ENCODE results near the gene DDHD1.

Gene DDHD1

GRCh38 chr14:53022593-53022992, 130.5 kb downstream of the DDHD1 start:
- H3K4me3 ChIP-seq (ENCODE audit: insufficient read depth, low read depth, low read length, poor library complexity, severe bottlenecking), result no peak overlapping the region
- no peaks in the 10 kb centered on the region for H3K27me3 ChIP-seq (replicated peaks; ENCODE audit: control insufficient read depth, insufficient read depth, low read length, poor library complexity, severe bottlenecking)
- H3K27ac ChIP-seq (ENCODE audit: insufficient read depth, low read length, poor library complexity, severe bottlenecking), result no peak overlapping the region
- no peaks in the 10 kb centered on the region for H3K9me3 ChIP-seq (ENCODE audit: control insufficient read depth, low read length)
- no peaks in the 10 kb centered on the region for H3K4me1 ChIP-seq (ENCODE audit: control insufficient read depth, insufficient read depth, low read length, poor library complexity, severe bottlenecking)
- DNase-seq, result no peak
- H3K36me3 ChIP-seq (ENCODE audit: control insufficient read depth, insufficient read depth, low read length), result no peaks in the 10 kb centered on the region

GRCh38 chr14:53020193-53020932, 132.8 kb downstream of the DDHD1 start:
- Histone ChIP-seq H3K9me3 (ENCODE audit: control insufficient read depth, low read length) (no peaks in the 10 kb centered on the region), H3K36me3 (ENCODE audit: control insufficient read depth, insufficient read depth, low read length) (no peaks in the 10 kb centered on the region), H3K4me3 (ENCODE audit: insufficient read depth, low read depth, low read length, poor library complexity, severe bottlenecking) (no peak overlapping the region), H3K27me3 (replicated peaks; ENCODE audit: control insufficient read depth, insufficient read depth, low read length, poor library complexity, severe bottlenecking) (no peaks in the 10 kb centered on the region), H3K27ac (ENCODE audit: insufficient read depth, low read length, poor library complexity, severe bottlenecking) (no peak overlapping the region), H3K4me1 (ENCODE audit: control insufficient read depth, insufficient read depth, low read length, poor library complexity, severe bottlenecking) (no peaks in the 10 kb centered on the region)
- DNase-seq, result no peak

GRCh38 chr14:53019406-53019805, 133.7 kb downstream of the DDHD1 start:
- no peak for DNase-seq
- Histone ChIP-seq H3K4me1 (ENCODE audit: control insufficient read depth, insufficient read depth, low read length, poor library complexity, severe bottlenecking) (no peaks in the 10 kb centered on the region), H3K9me3 (ENCODE audit: control insufficient read depth, low read length) (no peaks in the 10 kb centered on the region), H3K27ac (ENCODE audit: insufficient read depth, low read length, poor library complexity, severe bottlenecking) (no peak overlapping the region), H3K27me3 (replicated peaks; ENCODE audit: control insufficient read depth, insufficient read depth, low read length, poor library complexity, severe bottlenecking) (no peaks in the 10 kb centered on the region), H3K4me3 (ENCODE audit: insufficient read depth, low read depth, low read length, poor library complexity, severe bottlenecking) (no peak overlapping the region), H3K36me3 (ENCODE audit: control insufficient read depth, insufficient read depth, low read length) (no peaks in the 10 kb centered on the region)

GRCh38 chr14:53017837-53018236, 135.3 kb downstream of the DDHD1 start:
- DNase-seq, result no peak

GRCh38 chr14:53016919-53017318, 136.2 kb downstream of the DDHD1 start:
- Histone ChIP-seq H3K27me3 (replicated peaks; ENCODE audit: control insufficient read depth, insufficient read depth, low read length, poor library complexity, severe bottlenecking) (no peaks in the 10 kb centered on the region), H3K4me1 (ENCODE audit: control insufficient read depth, insufficient read depth, low read length, poor library complexity, severe bottlenecking) (no peaks in the 10 kb centered on the region), H3K4me3 (ENCODE audit: insufficient read depth, low read depth, low read length, poor library complexity, severe bottlenecking) (no peak overlapping the region), H3K36me3 (ENCODE audit: control insufficient read depth, insufficient read depth, low read length) (no peaks in the 10 kb centered on the region), H3K27ac (ENCODE audit: insufficient read depth, low read length, poor library complexity, severe bottlenecking) (no peak overlapping the region), H3K9me3 (ENCODE audit: control insufficient read depth, low read length) (no peaks in the 10 kb centered on the region)
- no peak for DNase-seq

More at GRCh38 chr14:53017837-53018236, 135.3 kb downstream of the DDHD1 start:
- no peaks in the 10 kb centered on the region for H3K27me3 ChIP-seq (replicated peaks; ENCODE audit: control insufficient read depth, insufficient read depth, low read length, poor library complexity, severe bottlenecking)
- no peaks in the 10 kb centered on the region for H3K36me3 ChIP-seq (ENCODE audit: control insufficient read depth, insufficient read depth, low read length)
- H3K27ac ChIP-seq (ENCODE audit: insufficient read depth, low read length, poor library complexity, severe bottlenecking), result no peak overlapping the region
- no peak overlapping the region for H3K4me3 ChIP-seq (ENCODE audit: insufficient read depth, low read depth, low read length, poor library complexity, severe bottlenecking)
- H3K4me1 ChIP-seq (ENCODE audit: control insufficient read depth, insufficient read depth, low read length, poor library complexity, severe bottlenecking), result no peaks in the 10 kb centered on the region
- H3K9me3 ChIP-seq (ENCODE audit: control insufficient read depth, low read length), result no peaks in the 10 kb centered on the region

- no peaks in the 10 kb centered on the region for H3K36me3 ChIP-seq (ENCODE audit: control insufficient read depth, insufficient read depth, low read length)
- DNase-seq, result no peak
- H3K4me1 ChIP-seq (ENCODE audit: control insufficient read depth, insufficient read depth, low read length, poor library complexity, severe bottlenecking), result no peaks in the 10 kb centered on the region
- no peaks in the 10 kb centered on the region for H3K9me3 ChIP-seq (ENCODE audit: control insufficient read depth, low read length)
- no peaks in the 10 kb centered on the region for H3K27me3 ChIP-seq (replicated peaks; ENCODE audit: control insufficient read depth, insufficient read depth, low read length, poor library complexity, severe bottlenecking)
- no peak overlapping the region for H3K4me3 ChIP-seq (ENCODE audit: insufficient read depth, low read depth, low read length, poor library complexity, severe bottlenecking)
- H3K27ac ChIP-seq (ENCODE audit: insufficient read depth, low read length, poor library complexity, severe bottlenecking), result no peak overlapping the region
Measured at GRCh38 chr14:53016491-53016890, 136.6 kb downstream of the DDHD1 start.

GRCh38 chr14:53011053-53011462, 142.1 kb downstream of the DDHD1 start:
- Histone ChIP-seq H3K4me1 (ENCODE audit: control insufficient read depth, insufficient read depth, low read length, poor library complexity, severe bottlenecking) (no peaks in the 10 kb centered on the region), H3K27ac (ENCODE audit: insufficient read depth, low read length, poor library complexity, severe bottlenecking) (no peak overlapping the region), H3K36me3 (ENCODE audit: control insufficient read depth, insufficient read depth, low read length) (no peaks in the 10 kb centered on the region), H3K4me3 (ENCODE audit: insufficient read depth, low read depth, low read length, poor library complexity, severe bottlenecking) (no peak overlapping the region), H3K9me3 (ENCODE audit: control insufficient read depth, low read length) (no peaks in the 10 kb centered on the region), H3K27me3 (replicated peaks; ENCODE audit: control insufficient read depth, insufficient read depth, low read length, poor library complexity, severe bottlenecking) (no peaks in the 10 kb centered on the region)
- DNase-seq, result no peak

- no peaks in the 10 kb centered on the region for H3K4me1 ChIP-seq (ENCODE audit: control insufficient read depth, insufficient read depth, low read length, poor library complexity, severe bottlenecking)
- no peak overlapping the region for H3K4me3 ChIP-seq (ENCODE audit: insufficient read depth, low read depth, low read length, poor library complexity, severe bottlenecking)
- no peaks in the 10 kb centered on the region for H3K9me3 ChIP-seq (ENCODE audit: control insufficient read depth, low read length)
- DNase-seq, result no peak
- no peak overlapping the region for H3K27ac ChIP-seq (ENCODE audit: insufficient read depth, low read length, poor library complexity, severe bottlenecking)
- no peaks in the 10 kb centered on the region for H3K36me3 ChIP-seq (ENCODE audit: control insufficient read depth, insufficient read depth, low read length)
- H3K27me3 ChIP-seq (replicated peaks; ENCODE audit: control insufficient read depth, insufficient read depth, low read length, poor library complexity, severe bottlenecking), result no peaks in the 10 kb centered on the region
Measured at GRCh38 chr14:53010193-53011040, 142.7 kb downstream of the DDHD1 start.

GRCh38 chr14:53006931-53007562, 146.1 kb downstream of the DDHD1 start:
- Histone ChIP-seq H3K27me3 (replicated peaks; ENCODE audit: control insufficient read depth, insufficient read depth, low read length, poor library complexity, severe bottlenecking) (no peaks in the 10 kb centered on the region), H3K27ac (ENCODE audit: insufficient read depth, low read length, poor library complexity, severe bottlenecking) (no peak overlapping the region), H3K4me3 (ENCODE audit: insufficient read depth, low read depth, low read length, poor library complexity, severe bottlenecking) (no peak overlapping the region), H3K36me3 (ENCODE audit: control insufficient read depth, insufficient read depth, low read length) (no peaks in the 10 kb centered on the region), H3K4me1 (ENCODE audit: control insufficient read depth, insufficient read depth, low read length, poor library complexity, severe bottlenecking) (no peaks in the 10 kb centered on the region), H3K9me3 (ENCODE audit: control insufficient read depth, low read length) (no peaks in the 10 kb centered on the region)
- no peak for DNase-seq

GRCh38 chr14:53004976-53005375, 148.1 kb downstream of the DDHD1 start:
- Histone ChIP-seq H3K9me3 (ENCODE audit: control insufficient read depth, low read length) (no peaks in the 10 kb centered on the region), H3K4me1 (ENCODE audit: control insufficient read depth, insufficient read depth, low read length, poor library complexity, severe bottlenecking) (no peaks in the 10 kb centered on the region), H3K4me3 (ENCODE audit: insufficient read depth, low read depth, low read length, poor library complexity, severe bottlenecking) (no peak overlapping the region), H3K36me3 (ENCODE audit: control insufficient read depth, insufficient read depth, low read length) (no peaks in the 10 kb centered on the region), H3K27ac (ENCODE audit: insufficient read depth, low read length, poor library complexity, severe bottlenecking) (no peak overlapping the region), H3K27me3 (replicated peaks; ENCODE audit: control insufficient read depth, insufficient read depth, low read length, poor library complexity, severe bottlenecking) (no peaks in the 10 kb centered on the region)
- DNase-seq, result no peak
